H1 (cell line): ENCODE measurements around the gene TMEM106C. TPM values are rescaled to one million over a fixed set of nuclear protein-coding genes. Genes with fewer than 3 reads are reported as not detected.

Experiments used
- CTCF ChIA-PET: fragments of 300-600 bp; sonication (Branson Sonifier 250); formaldehyde crosslinking; loops from one replicate; lab custom pipeline; 2021; ENCODE audit not compliant: partially characterized antibody; lab: Charles Lee
- POLR2A ChIA-PET: fragments of 300-600 bp; sonication (Branson Sonifier 250); formaldehyde crosslinking; loops from one replicate; lab custom pipeline; 2021; ENCODE audit warnings: inconsistent platforms; ENCODE audit not compliant: partially characterized antibody; lab: Charles Lee
- DNase-seq, 2 experiments: peaks; one replicate each; pipeline versions ENCODE4 v3.0.0 to v3.0.0-alpha.2; 2010 to 2022; ENCODE audit warnings: low spot score in 2 of 2, low read depth in 1 of 2, mixed read lengths in 1 of 2
- FAIRE-seq: peaks from 2 replicates; lab custom pipeline; 2011; peaks lifted over from hg19 to GRCh38; lab: Jason Lieb, UNC
- H2AFZ ChIP-seq: 2 replicates; pipeline ENCODE4 v1.8.1; 2012; ENCODE audit warnings: low read length, inconsistent platforms
- H2AK5ac ChIP-seq: 2 replicates; pipeline ENCODE4 v1.6.1; 2013; ENCODE audit warnings: low read depth, low read length
- H2BK120ac ChIP-seq: replicated peaks from 2 replicates; pipeline ENCODE3; 2013; ENCODE audit warnings: low read depth, low read length, inconsistent platforms
- H2BK12ac ChIP-seq: 2 replicates; pipeline ENCODE4 v1.6.1; 2013; ENCODE audit warnings: low read depth, low read length
- H2BK15ac ChIP-seq: 2 replicates; pipeline ENCODE4 v1.6.1; 2013; ENCODE audit warnings: low read length
- H2BK20ac ChIP-seq: 2 replicates; pipeline ENCODE4 v1.6.1; 2013; ENCODE audit warnings: low read length
- H2BK5ac ChIP-seq: 2 replicates; pipeline ENCODE4 v1.6.1; 2013; ENCODE audit warnings: low read depth, low read length
- H3K14ac ChIP-seq: 2 replicates; pipeline ENCODE4 v1.6.1; 2013; ENCODE audit warnings: inconsistent platforms; ENCODE audit not compliant: insufficient read length
- H3K18ac ChIP-seq: 2 replicates; pipeline ENCODE4 v1.6.1; 2013; ENCODE audit warnings: low read length; ENCODE audit errors: extremely low read depth
- H3K23ac ChIP-seq: 2 replicates; pipeline ENCODE4 v1.6.1; 2013; ENCODE audit warnings: inconsistent platforms; ENCODE audit not compliant: insufficient read length
- H3K23me2 ChIP-seq: 2 replicates; pipeline ENCODE4 v1.6.1; 2013; ENCODE audit warnings: low read depth, low read length
- H3K27ac ChIP-seq: 2 replicates; pipeline ENCODE4 v1.6.1; 2011; ENCODE audit warnings: low read depth, low read length, inconsistent platforms
- H3K27me3 ChIP-seq, 4 experiments: replicated peaks in 1 of 4; 1 replicate in 1 of 4; 2 replicates in 3 of 4; pipeline versions ENCODE4 v1.6.1 to v1.8.1; 2011 to 2013; ENCODE audit warnings: low read length in 3 of 4, mild to moderate bottlenecking in 3 of 4, inconsistent platforms in 2 of 4, mixed read lengths in 2 of 4, moderate library complexity in 1 of 4; ENCODE audit not compliant: control insufficient read depth in 3 of 4, insufficient read depth in 3 of 4; ENCODE audit errors: extremely low read depth in 1 of 4
- H3K36me3 ChIP-seq, 4 experiments: 2 replicates each; pipeline versions ENCODE4 v1.6.1 to v1.8.1; 2011 to 2013; ENCODE audit warnings: mild to moderate bottlenecking in 4 of 4, low read length in 3 of 4, moderate library complexity in 2 of 4, control low read depth in 1 of 4, inconsistent platforms in 1 of 4; ENCODE audit not compliant: insufficient read depth in 4 of 4, control insufficient read depth in 2 of 4
- H3K4ac ChIP-seq: replicated peaks from 2 replicates; pipeline ENCODE3; 2013; ENCODE audit warnings: low read length, low read depth, mixed read lengths, inconsistent platforms; ENCODE audit not compliant: insufficient read length
- H3K4me1 ChIP-seq, 4 experiments: replicated peaks in 1 of 4; 1 replicate in 1 of 4; 2 replicates in 3 of 4; pipeline versions ENCODE4 v1.6.1 to v1.8.1; 2011 to 2013; ENCODE audit warnings: low read length in 3 of 4, inconsistent platforms in 2 of 4, mixed read lengths in 1 of 4; ENCODE audit not compliant: insufficient read depth in 4 of 4, control insufficient read depth in 3 of 4
- H3K4me2 ChIP-seq, 2 experiments: 2 replicates each; pipeline versions ENCODE4 v1.6.1 to v1.8.1; 2011 to 2013; ENCODE audit warnings: low read depth in 2 of 2, low read length in 2 of 2, control low read depth in 1 of 2, inconsistent platforms in 1 of 2, mild to moderate bottlenecking in 1 of 2; ENCODE audit not compliant: insufficient read depth in 1 of 2
- H3K4me3 ChIP-seq, 4 experiments: fragments of 200-600, 300-600 bp in 1 of 4; sonication (generic), shearing (Covaris generic), sonication (Bioruptor Twin) in 1 of 4; 2 replicates each; pipeline versions ENCODE4 v1.5.1 to v1.8.1; 2011 to 2016; ENCODE audit warnings: low read length in 4 of 4, low read depth in 3 of 4, control low read depth in 2 of 4, inconsistent platforms in 2 of 4, mild to moderate bottlenecking in 2 of 4, mixed read lengths in 1 of 4, moderate library complexity in 1 of 4; ENCODE audit not compliant: insufficient read depth in 2 of 4; ENCODE audit errors: extremely low read depth in 1 of 4
- H3K56ac ChIP-seq: replicated peaks from 2 replicates; pipeline ENCODE3; 2013; ENCODE audit warnings: low read depth, mild to moderate bottlenecking, mixed read lengths, low read length, inconsistent platforms; ENCODE audit not compliant: insufficient read length
- H3K79me1 ChIP-seq: 2 replicates; pipeline ENCODE4 v1.6.1; 2013; ENCODE audit warnings: low read depth, low read length, control low read depth
- H3K79me2 ChIP-seq, 2 experiments: 2 replicates each; pipeline versions ENCODE4 v1.6.1 to v1.8.1; 2012 to 2013; ENCODE audit warnings: low read length in 2 of 2, mild to moderate bottlenecking in 2 of 2, inconsistent platforms in 1 of 2; ENCODE audit not compliant: insufficient read depth in 2 of 2, control insufficient read depth in 1 of 2
- H3K9ac ChIP-seq, 4 experiments: replicated peaks in 1 of 4; 1 replicate in 1 of 4; 2 replicates in 3 of 4; pipeline versions ENCODE4 v1.6.1 to v1.8.1; 2011 to 2013; ENCODE audit warnings: low read depth in 3 of 4, low read length in 3 of 4, control low read depth in 2 of 4, mild to moderate bottlenecking in 2 of 4, moderate library complexity in 2 of 4, inconsistent platforms in 1 of 4; ENCODE audit errors: extremely low read depth in 1 of 4
- H3K9me3 ChIP-seq, 2 experiments: 2 replicates each; pipeline versions ENCODE4 v1.6.1 to v1.8.1; 2012 to 2013; ENCODE audit warnings: mild to moderate bottlenecking in 2 of 2, moderate library complexity in 2 of 2, control low read depth in 1 of 2, inconsistent platforms in 1 of 2, low read depth in 1 of 2, low read length in 1 of 2, mixed read lengths in 1 of 2; ENCODE audit not compliant: insufficient read depth in 2 of 2
- H4K20me1 ChIP-seq, 2 experiments: replicated peaks in 1 of 2; 2 replicates each; pipeline versions ENCODE3 to v1.8.1; 2011 to 2013; ENCODE audit warnings: inconsistent platforms in 2 of 2, low read length in 2 of 2, mild to moderate bottlenecking in 1 of 2; ENCODE audit not compliant: insufficient read depth in 2 of 2, control insufficient read depth in 1 of 2
- H4K5ac ChIP-seq: 2 replicates; pipeline ENCODE4 v1.6.1; 2013; ENCODE audit warnings: low read length, low read depth, mixed read lengths, inconsistent platforms; ENCODE audit not compliant: insufficient read length
- H4K8ac ChIP-seq: 2 replicates; pipeline ENCODE4 v1.8.0; 2013; ENCODE audit warnings: mild to moderate bottlenecking, moderate library complexity, low read length, inconsistent platforms; ENCODE audit not compliant: insufficient read depth; ENCODE audit errors: extremely low read depth
- H4K91ac ChIP-seq: replicated peaks from 2 replicates; pipeline ENCODE3; 2013; ENCODE audit warnings: low read length, mixed read lengths, inconsistent platforms; ENCODE audit not compliant: insufficient read length
- CEBPB ChIP-seq: IDR thresholded peaks from 2 replicates; pipeline ENCODE4 v1.6.1; 2012; ENCODE audit warnings: low read depth, low read length
- CREB1 ChIP-seq: IDR thresholded peaks from 2 replicates; pipeline ENCODE4 v1.6.1; 2012; ENCODE audit warnings: inconsistent platforms
- EGR1 ChIP-seq: IDR thresholded peaks from 2 replicates; pipeline ENCODE4 v1.6.1; 2011; ENCODE audit warnings: low read depth, low read length, borderline replicate concordance
- EP300 ChIP-seq, 2 experiments: IDR thresholded peaks; 1 replicate in 1 of 2; 2 replicates in 1 of 2; pipeline ENCODE4 v1.6.1; 2011 to 2012; ENCODE audit warnings: low read depth in 2 of 2, low read length in 2 of 2, mild to moderate bottlenecking in 2 of 2, borderline replicate concordance in 1 of 2, inconsistent platforms in 1 of 2, moderate library complexity in 1 of 2
- GABPA ChIP-seq: IDR thresholded peaks from 2 replicates; pipeline ENCODE4 v1.6.1; 2011; ENCODE audit warnings: mild to moderate bottlenecking, low read length, moderate library complexity, borderline replicate concordance; ENCODE audit not compliant: insufficient read depth
- KDM1A ChIP-seq: fragments of 200-600, 300-600 bp; sonication (generic); IDR thresholded peaks from 2 replicates; pipeline ENCODE4 v1.7.1; 2016; ENCODE audit warnings: mild to moderate bottlenecking, low read length, borderline replicate concordance
- NRF1 ChIP-seq: IDR thresholded peaks from 2 replicates; pipeline ENCODE4 v1.6.1; 2011; ENCODE audit warnings: mild to moderate bottlenecking, low read depth, low read length, improper control_type of control experiment
- POLR2AphosphoS5 ChIP-seq: IDR thresholded peaks from 2 replicates; pipeline ENCODE4 v1.6.1; 2011; ENCODE audit warnings: low read depth, low read length
- SP1 ChIP-seq: IDR thresholded peaks from 2 replicates; pipeline ENCODE4 v1.6.1; 2011; ENCODE audit warnings: low read depth, low read length
- SP4 ChIP-seq: IDR thresholded peaks from 2 replicates; pipeline ENCODE4 v1.6.1; 2012; ENCODE audit warnings: low read length, inconsistent platforms
- TEAD4 ChIP-seq: IDR thresholded peaks from 2 replicates; pipeline ENCODE4 v1.6.1; 2012; ENCODE audit warnings: low read depth, low read length, inconsistent platforms, mixed read lengths
- WGBS, 2 experiments: shearing (Covaris generic) in 1 of 2; methylation state at CpG; one replicate each; pipeline versions ENCODE4 v1.1.6 to v1.1.7; 2013 to 2015; ENCODE audit warnings: low lambda C conversion rate in 2 of 2, mixed read lengths in 2 of 2, inconsistent platforms in 1 of 2, low coverage in 1 of 2, missing lambda C conversion rate in 1 of 2; ENCODE audit not compliant: insufficient replicate concordance in 2 of 2, insufficient coverage in 1 of 2, insufficient read length in 1 of 2; ENCODE audit errors: extremely low coverage in 1 of 2, missing lambda C conversion rate in 1 of 2; 5-methylcytosine and 5-hydroxymethylcytosine counted together
- polyA plus RNA-seq, 7 experiments: library from polyadenylated mRNA; depleted of rRNA in 3 of 7; stranded (reverse) in 5 of 7; unstranded in 2 of 7; fragments of >200 nt in 5 of 7; fragments of 200-250 nt in 2 of 7; gene quantifications; 1 replicate in 5 of 7; 2 replicates in 1 of 7; 4 replicates in 1 of 7; pipeline versions ENCODE4 v1.2.1 to v1.2.3, GENCODE V29; 2011 to 2013; ENCODE audit warnings: missing spikeins in 2 of 7, mixed read lengths in 2 of 7
- total RNA-seq: library from RNA; stranded (reverse); fragmentation: NEBNext Ultra II Directional; extraction: Animal tissue kit (Norgen Biotek cat#: 25700); gene quantifications from 2 replicates; pipeline ENCODE4 v1.2.1, GENCODE V29; 2021
- TF ChIP-seq, protein P1 (sequence below): IDR thresholded peaks from 2 replicates; pipeline ENCODE4 v1.6.1; 2012; ENCODE audit warnings: inconsistent platforms

TMEM106C gene
- total and polyA plus RNA-seq, 2 of the 8 experiments (the other 6 are each of a cell fraction or from before 2014, with no cell fraction given), result 36.6 to 45.3 TPM

DNA sequence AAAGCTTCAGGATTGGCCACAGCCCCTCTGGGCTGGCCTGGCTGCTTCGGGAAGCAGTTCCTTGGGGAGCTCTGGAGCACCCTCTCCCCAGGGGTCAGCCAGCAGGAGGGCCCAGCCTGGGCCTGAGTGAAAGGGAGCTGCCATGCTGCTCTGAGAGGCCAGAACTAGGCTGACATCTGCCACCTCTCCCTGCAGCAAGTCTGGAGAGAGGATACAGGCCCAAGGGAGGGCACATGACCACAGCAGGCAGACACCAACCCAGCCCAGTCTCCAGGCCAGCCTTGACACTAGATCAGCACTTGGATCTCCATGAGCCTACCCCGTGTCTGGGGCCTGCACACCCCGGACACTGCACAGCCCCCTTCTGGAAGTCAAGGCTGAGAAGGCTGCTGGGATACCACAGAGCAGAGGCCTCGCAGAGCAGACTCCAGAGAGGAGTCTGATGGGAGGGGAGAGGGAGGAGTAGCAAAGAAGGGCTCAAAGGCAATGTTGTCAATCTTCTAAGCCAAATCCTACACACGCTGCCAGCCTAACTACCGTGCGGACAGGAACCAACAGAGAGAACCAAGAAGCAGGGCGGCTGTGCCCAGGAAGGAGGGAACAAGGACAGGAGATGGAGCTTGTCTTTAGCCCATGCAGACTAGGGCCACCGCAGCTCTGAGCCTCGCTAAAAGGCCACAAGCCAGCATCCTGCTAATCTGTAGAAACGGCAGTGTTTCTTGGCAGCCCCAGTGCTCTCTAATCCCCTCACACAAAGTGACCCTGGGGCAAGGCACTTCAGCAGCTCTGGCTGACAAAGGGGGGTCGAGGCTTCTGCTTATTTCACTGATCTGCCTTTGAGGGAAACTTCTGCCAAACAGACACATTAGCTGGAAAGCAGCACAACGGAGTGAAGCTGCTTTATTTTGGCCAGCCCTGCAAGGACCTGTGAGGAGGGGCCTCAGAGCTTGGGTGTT is 28.0 kb downstream of the TMEM106C start:
- no peak overlapping the region for H4K8ac ChIP-seq
- no peak overlapping the region for H2BK120ac ChIP-seq
- H3K4ac ChIP-seq, result no peak overlapping the region
- no peak overlapping the region for H3K9ac ChIP-seq
- H3K23me2 ChIP-seq, result no peaks in the 10 kb centered on the region; the same call in 1 of the 2 replicates
- TF ChIP-seq SP4 (no peak), KDM1A (no peak), EP300 (IDR thresholded peaks at IDR 0.05; ENCODE audit: borderline replicate concordance in 1 of 2, low read depth in 2 of 2, low read length in 2 of 2) (no peak), EGR1 (no peak), POLR2AphosphoS5 (no peak), GABPA (no peak), TEAD4 (no peak), CEBPB (no peak), NRF1 (no peak), CREB1 (no peak), SP1 (no peak)
- TF ChIP-seq, protein P1, sequence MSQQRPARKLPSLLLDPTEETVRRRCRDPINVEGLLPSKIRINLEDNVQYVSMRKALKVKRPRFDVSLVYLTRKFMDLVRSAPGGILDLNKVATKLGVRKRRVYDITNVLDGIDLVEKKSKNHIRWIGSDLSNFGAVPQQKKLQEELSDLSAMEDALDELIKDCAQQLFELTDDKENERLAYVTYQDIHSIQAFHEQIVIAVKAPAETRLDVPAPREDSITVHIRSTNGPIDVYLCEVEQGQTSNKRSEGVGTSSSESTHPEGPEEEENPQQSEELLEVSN, result no peak
- no peaks in the 10 kb centered on the region for H3K79me1 ChIP-seq
- H4K20me1 ChIP-seq, result peaks cover 0 to 2% of the 10 kb centered on the region in 2 experiments
- FAIRE-seq (no peak), DNase-seq (no peak)
- peaks cover 0 to 29% (median 9%) of the 10 kb centered on the region in 4 experiments; a peak in 6 of 7 replicates for H3K27me3 ChIP-seq
- no peak overlapping the region for H3K56ac ChIP-seq
- H2BK5ac ChIP-seq, result no peak overlapping the region
- no peak overlapping the region for H2BK20ac ChIP-seq
- no peak overlapping the region for H3K27ac ChIP-seq
- H3K14ac ChIP-seq, result no peak overlapping the region
- no peak overlapping the region for H2BK15ac ChIP-seq
- no peaks in the 10 kb centered on the region for H3K9me3 ChIP-seq
- H2BK12ac ChIP-seq, result no peak overlapping the region
- no peak overlapping the region for H3K18ac ChIP-seq
- no peak overlapping the region for H4K91ac ChIP-seq
- no peak overlapping the region for H2AK5ac ChIP-seq
- ChIA-PET CTCF (interaction anchor here (0.7 to 2.6 kb wide), 11 partner anchors 8 to 172 kb away, joined by 3 to 9 read pairs (median 4); partner anchors contain the start of genes HDAC7 and TMEM106C), POLR2A (interaction anchor here (0.7 to 1.2 kb wide), 2 partner anchors 8 to 128 kb away, joined by 3 to 4 read pairs; partner anchors contain the start of gene PFKM)
- H2AFZ ChIP-seq, result no peak overlapping the region
- H3K4me1 ChIP-seq, result peaks cover 0 to 7% (median 3%) of the 10 kb centered on the region in 4 experiments; a peak in 4 of 7 replicates
- 84% methylated on average over 13 of the region's 13 CpGs; no CpG with 5 or more reads in 1 of the 2 experiments for WGBS, 2 experiments
- no peaks in the 10 kb centered on the region for H3K36me3 ChIP-seq
- H3K79me2 ChIP-seq, result no peaks in the 10 kb centered on the region
- no peak overlapping the region for H3K4me2 ChIP-seq
- H4K5ac ChIP-seq, result no peak overlapping the region
- H3K4me3 ChIP-seq, result no peak overlapping the region
- no peak overlapping the region for H3K23ac ChIP-seq
